GM18505 (cell line): ENCODE results near the gene RASL11B.

Experiments
- ATAC-seq: cut with Tn5 transposase; IDR thresholded peaks from one replicate; pipeline ENCODE4 v1.9.1; 2021; ENCODE audit not compliant: unreplicated experiment
- POLR2A ChIP-seq: IDR thresholded peaks from 4 replicates; pipeline ENCODE4 v1.6.1; 2011; ENCODE audit warnings: borderline replicate concordance; ENCODE audit not compliant: insufficient read depth, insufficient read length; ENCODE audit errors: extremely low read depth

Gene RASL11B

GRCh38 chr4:52856801-52857200, 5.3 kb upstream of the RASL11B start:
- no peak for ATAC-seq
- no peak for TF ChIP-seq POLR2A

- TF ChIP-seq POLR2A, result no peak
- ATAC-seq, result no peak
Observed at GRCh38 chr4:52860361-52860760, 1.8 kb upstream of the RASL11B start.

GRCh38 chr4:52861171-52861823, 820 bp upstream of the RASL11B start:
- no peak for TF ChIP-seq POLR2A
- no peak for ATAC-seq

DNA sequence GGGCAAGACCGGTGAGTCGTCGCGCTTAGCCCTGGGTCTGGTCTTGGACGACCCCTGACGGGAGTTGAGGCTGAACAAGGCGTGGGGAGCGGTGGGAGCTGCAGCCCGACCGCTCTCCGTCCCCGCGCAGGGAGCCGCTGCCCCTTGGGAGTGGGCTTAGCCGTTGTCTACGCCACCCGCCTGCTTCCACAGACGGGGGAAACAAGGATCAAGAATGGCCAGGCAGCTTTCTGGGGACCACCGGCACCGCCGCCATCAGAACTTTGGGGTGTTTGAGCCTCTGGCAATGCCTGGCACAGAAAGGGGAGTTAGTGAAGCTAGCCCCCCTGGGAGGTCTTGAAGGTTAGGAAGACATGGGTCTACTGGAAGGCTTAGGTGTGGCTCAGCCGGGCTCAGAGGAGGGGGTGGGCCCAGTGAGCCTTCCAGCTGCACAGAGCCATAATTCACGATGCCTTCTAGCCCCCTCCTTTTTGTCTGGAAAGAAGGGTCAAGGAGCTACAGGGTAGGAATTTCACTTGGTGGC, 583 bp downstream of the RASL11B start:
- no peak for ATAC-seq

DNA sequence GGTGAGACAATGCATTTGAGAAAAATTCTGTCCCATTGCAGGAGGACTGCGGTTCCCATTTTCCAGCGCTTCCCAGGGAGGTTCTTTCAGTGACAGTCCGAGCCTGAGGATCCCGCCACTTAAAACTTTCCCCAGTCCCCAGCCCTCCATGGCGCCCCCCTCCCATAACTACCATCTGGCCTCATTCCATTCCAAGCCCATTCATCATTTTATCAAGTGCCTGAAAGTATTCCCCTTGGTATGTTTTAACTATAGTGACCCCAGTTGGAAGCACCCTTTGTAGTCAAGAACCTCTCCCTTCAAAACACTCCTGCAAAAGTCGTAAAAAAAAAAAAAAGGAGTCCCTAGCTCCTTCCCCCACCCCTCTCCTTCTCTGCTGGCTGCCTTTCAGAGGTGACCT, 1.2 kb downstream of the RASL11B start:
- no peak for ATAC-seq
- no peak for TF ChIP-seq POLR2A

More for the DNA sequence above, 583 bp downstream of the RASL11B start:
- TF ChIP-seq POLR2A, result no peak

DNA sequence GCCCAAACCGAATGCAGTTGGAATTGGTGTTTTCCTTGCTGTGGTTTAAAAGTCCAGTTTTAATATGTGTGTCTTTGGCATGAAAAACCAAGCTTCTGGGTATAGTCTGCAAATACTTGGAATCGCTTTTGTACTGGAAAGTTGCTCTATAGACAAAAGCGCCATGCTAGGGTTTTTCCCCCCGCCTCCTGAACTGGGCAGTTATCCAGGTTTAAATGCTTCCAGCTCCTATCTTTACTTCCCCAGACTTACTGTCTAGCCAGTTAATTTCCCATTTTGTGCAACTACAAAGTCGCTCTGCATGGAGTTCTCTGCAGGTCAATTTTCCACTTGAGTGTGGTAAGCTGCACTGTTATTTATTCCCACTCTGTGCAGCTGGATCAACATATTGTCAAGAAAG, 2.7 kb downstream of the RASL11B start:
- TF ChIP-seq POLR2A, result no peak
- no peak for ATAC-seq

DNA sequence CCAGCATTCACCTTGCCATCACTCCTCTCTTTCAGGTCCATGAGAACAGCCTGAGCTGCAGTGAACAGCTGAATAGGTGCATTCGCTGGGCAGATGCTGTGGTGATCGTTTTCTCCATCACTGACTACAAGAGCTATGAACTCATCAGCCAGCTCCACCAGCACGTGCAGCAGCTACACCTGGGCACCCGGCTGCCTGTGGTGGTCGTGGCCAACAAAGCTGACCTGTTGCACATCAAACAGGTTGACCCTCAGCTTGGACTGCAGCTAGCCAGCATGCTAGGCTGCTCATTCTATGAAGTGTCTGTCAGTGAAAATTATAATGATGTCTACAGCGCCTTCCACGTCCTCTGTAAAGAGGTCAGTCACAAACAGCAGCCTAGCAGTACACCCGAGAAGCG, 3.2 kb downstream of the RASL11B start:
- no peak for ATAC-seq
- TF ChIP-seq POLR2A, result no peak

GRCh38 chr4:52866734-52867133, 4.6 kb downstream of the RASL11B start:
- TF ChIP-seq POLR2A, result no peak
- no peak for ATAC-seq

- no peak for ATAC-seq
- no peak for TF ChIP-seq POLR2A
Observed at GRCh38 chr4:52867163-52867562, 5.0 kb downstream of the RASL11B start.

GRCh38 chr4:52868133-52868532, 6.0 kb downstream of the RASL11B start:
- no peak for TF ChIP-seq POLR2A
- no peak for ATAC-seq

DNA sequence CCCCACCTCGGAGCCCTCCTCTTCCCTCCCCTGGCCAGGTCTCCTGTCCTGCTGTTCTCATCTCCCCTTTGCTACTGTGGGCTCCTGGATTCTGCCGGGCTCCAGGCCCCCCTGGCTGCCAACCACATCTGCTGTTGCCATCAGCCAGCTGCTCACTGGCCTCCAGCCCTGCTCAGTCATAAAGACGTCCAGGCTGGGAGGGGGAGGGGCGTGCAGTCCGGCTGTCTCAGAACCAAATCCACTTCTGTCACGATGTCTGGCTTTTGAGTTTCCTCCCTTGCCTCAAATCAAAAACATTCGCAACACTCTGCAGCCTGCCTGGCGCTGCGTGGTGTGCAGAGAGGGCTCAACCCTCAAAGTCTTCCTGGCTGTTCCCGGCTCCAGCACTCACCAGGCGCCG, 7.1 kb downstream of the RASL11B start:
- no peak for ATAC-seq
- TF ChIP-seq POLR2A, result no peak

GRCh38 chr4:52869656-52870055, 7.5 kb downstream of the RASL11B start:
- ATAC-seq, result no peak
- TF ChIP-seq POLR2A, result no peak

GRCh38 chr4:52870225-52870624, 8.1 kb downstream of the RASL11B start:
- ATAC-seq, result no peak
- no peak for TF ChIP-seq POLR2A

DNA sequence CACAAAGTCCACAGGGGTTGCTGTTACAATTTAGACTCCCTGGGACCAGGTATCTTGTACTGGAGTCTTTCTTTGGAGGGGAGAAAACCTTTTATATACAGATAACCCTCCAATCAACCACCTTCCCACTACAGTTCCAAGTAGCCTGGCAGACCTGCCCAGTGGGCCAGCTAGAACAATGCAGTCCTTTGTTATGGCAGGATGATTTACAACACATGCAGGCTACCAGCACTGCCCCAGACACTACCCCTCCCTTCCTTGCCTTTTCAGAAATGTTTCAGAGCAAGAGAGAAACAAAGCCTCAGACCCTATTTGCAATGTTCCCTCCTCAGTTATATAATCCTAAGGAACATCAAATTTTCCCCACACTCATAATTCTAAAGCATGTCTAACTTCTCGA, 11.1 kb downstream of the RASL11B start:
- no peak for TF ChIP-seq POLR2A
- ATAC-seq, result no peak
